Lower lobe of right lung (tissue), 2 donors: Measurements from ENCODE around the gene SKOR1. TPM values are rescaled to one million over a fixed set of nuclear protein-coding genes. Genes with fewer than 3 reads are reported as not detected.
A peak's percentile ranks its signal among the peaks of the same experiment; 100 is the strongest.

Experiments used
- ATAC-seq, 2 donors: fragments of 200-7000 bp; cut with Tn5 transposase; one replicate each; pipeline ENCODE4 v1.9.1; 2020 to 2022; ENCODE audit warnings: mild to moderate bottlenecking in 2 of 2, moderate library complexity in 2 of 2
- DNase-seq: peaks from one replicate; pipeline ENCODE4 v3.0.0-alpha.2; 2020
- H3K27ac ChIP-seq: fragments of 200-600 bp; one replicate; pipeline ENCODE4 v1.8.0; 2022
- H3K27me3 ChIP-seq: fragments of 200-600 bp; one replicate; pipeline ENCODE4 v1.8.0; 2022; ENCODE audit warnings: low read depth
- H3K36me3 ChIP-seq: fragments of 200-600 bp; one replicate; pipeline ENCODE4 v1.8.0; 2022; ENCODE audit warnings: mild to moderate bottlenecking
- H3K4me1 ChIP-seq: fragments of 200-600 bp; one replicate; pipeline ENCODE4 v1.8.0; 2022
- H3K4me3 ChIP-seq: fragments of 200-600 bp; one replicate; pipeline ENCODE4 v1.8.0; 2022; ENCODE audit warnings: mild to moderate bottlenecking
- H3K9me3 ChIP-seq: fragments of 200-600 bp; one replicate; pipeline ENCODE4 v1.8.0; 2022
- CTCF ChIP-seq: fragments of 200-600 bp; IDR thresholded peaks from one replicate; pipeline ENCODE4 v1.8.0; 2022; ENCODE audit warnings: antibody characterized with exemption, mild to moderate bottlenecking
- intact Hi-C: fragments of 100-400 bp; cut with DNase I; formaldehyde crosslinking; loops from one replicate; pipeline ENCODE4 v1.11.0; 2022
- total RNA-seq: library from RNA; stranded (reverse); fragmentation: NEBNext Ultra II Directional; extraction: Animal tissue kit (Norgen Biotek cat#: 25700); gene quantifications from one replicate; pipeline ENCODE4 v1.2.1, GENCODE V29; 2021
- donor health status: DM: no; HTN: yes; CAD: no; lungs with severe emphysema.

Gene SKOR1
- total RNA-seq, 1 donor from 2014 or later = 0.41 TPM

- no peak for DNase-seq
- no peaks in the 10 kb centered on the region for H3K27me3 ChIP-seq
- no peaks in the 10 kb centered on the region for H3K9me3 ChIP-seq
- peaks cover 8% of the 10 kb centered on the region for H3K36me3 ChIP-seq
- no peak for ATAC-seq
- no peaks in the 10 kb centered on the region for H3K4me1 ChIP-seq
- intact Hi-C loops = no loop called here
- no peak overlapping the region for H3K27ac ChIP-seq
- TF ChIP-seq CTCF = no peak
- no peak overlapping the region for H3K4me3 ChIP-seq
Measured at GRCh38 chr15:67807836-67808235, 17.5 kb upstream of the SKOR1 start.

GRCh38 chr15:67808821-67809220, 16.5 kb upstream of the SKOR1 start:
- no peak for ATAC-seq

DNA sequence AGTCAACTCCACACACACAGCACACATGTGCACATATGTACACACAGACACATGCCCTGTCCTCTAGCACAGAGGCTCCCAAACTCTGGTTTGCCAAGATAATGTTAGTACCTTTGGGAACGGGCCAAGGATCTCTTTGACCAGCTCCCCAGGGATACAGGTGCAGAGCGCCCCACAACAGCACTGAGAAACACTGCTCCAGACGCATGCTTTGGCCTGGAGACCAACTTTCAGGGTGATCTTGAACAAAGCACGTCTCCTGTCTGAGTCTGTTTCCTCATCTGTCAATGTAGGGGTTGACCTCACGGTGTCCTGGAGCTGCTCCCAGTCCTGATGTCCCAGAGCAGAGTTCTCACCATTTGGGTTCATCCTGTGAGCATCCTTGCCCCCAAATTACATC, 15.9 kb upstream of the SKOR1 start:
- intact Hi-C loops = no loop called here
- no peaks in the 10 kb centered on the region for H3K27me3 ChIP-seq

More at GRCh38 chr15:67808821-67809220, 16.5 kb upstream of the SKOR1 start:
- Histone ChIP-seq H3K27me3 (no peaks in the 10 kb centered on the region), H3K27ac (no peak overlapping the region), H3K9me3 (no peaks in the 10 kb centered on the region), H3K4me1 (no peaks in the 10 kb centered on the region), H3K4me3 (no peak overlapping the region), H3K36me3 (peaks cover 8% of the 10 kb centered on the region)
- no peak for TF ChIP-seq CTCF
- no peak for DNase-seq
- intact Hi-C loops = no loop called here

DNA sequence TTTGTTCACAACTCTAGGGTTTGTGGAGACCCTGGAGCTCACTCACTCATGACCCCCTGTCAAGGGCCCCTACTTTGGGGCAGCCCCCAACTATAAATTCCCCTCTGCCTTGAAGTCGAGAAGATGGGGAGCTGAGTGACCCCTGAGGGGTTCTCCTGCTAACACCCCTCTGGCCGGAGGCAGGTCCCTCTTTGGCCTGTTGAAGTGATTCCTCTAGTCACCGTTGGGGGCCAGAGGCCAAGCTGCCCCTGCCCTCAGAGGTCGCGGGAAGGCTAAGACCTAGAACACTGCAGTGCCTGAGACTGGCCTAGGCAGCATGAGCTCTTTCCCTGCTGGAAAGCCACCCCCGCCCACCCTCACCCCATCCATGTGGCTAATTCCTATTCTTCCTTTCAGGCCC, 15.4 kb upstream of the SKOR1 start:
- H3K27me3 ChIP-seq = no peaks in the 10 kb centered on the region
- DNase-seq (no peak), ATAC-seq (no peak)
- H3K36me3 ChIP-seq = peaks cover 8% of the 10 kb centered on the region
- no peak overlapping the region for H3K27ac ChIP-seq
- no peak overlapping the region for H3K4me3 ChIP-seq
- intact Hi-C loops = no loop called here
- no peaks in the 10 kb centered on the region for H3K4me1 ChIP-seq
- H3K9me3 ChIP-seq = no peaks in the 10 kb centered on the region
- TF ChIP-seq CTCF = no peak

More for the DNA sequence above, 15.9 kb upstream of the SKOR1 start:
- ATAC-seq (no peak), DNase-seq (no peak)
- no peak for TF ChIP-seq CTCF
- Histone ChIP-seq H3K4me1 (no peaks in the 10 kb centered on the region), H3K27ac (no peak overlapping the region), H3K36me3 (peaks cover 8% of the 10 kb centered on the region), H3K9me3 (no peaks in the 10 kb centered on the region), H3K4me3 (no peak overlapping the region)

GRCh38 chr15:67812241-67812644, 13.1 kb upstream of the SKOR1 start:
- intact Hi-C loops = no loop called here
- no peak for TF ChIP-seq CTCF
- Histone ChIP-seq H3K27me3 (peaks cover 7% of the 10 kb centered on the region), H3K4me1 (no peaks in the 10 kb centered on the region), H3K36me3 (peaks cover 3% of the 10 kb centered on the region), H3K4me3 (no peak overlapping the region), H3K9me3 (peaks cover 7% of the 10 kb centered on the region), H3K27ac (no peak overlapping the region)
- DNase-seq = peak; percentile 27
- no peak for ATAC-seq
